CD14-positive monocyte (primary cell): ENCODE results near the gene PKD1. TPM values are rescaled to one million over a fixed set of nuclear protein-coding genes. Genes with fewer than 3 reads are reported as not detected.

Experiments
- DNase-seq, 3 donors: peaks; one replicate each; pipeline ENCODE4 v3.0.0-alpha.2; 2011 to 2022
- H2AFZ ChIP-seq: 2 replicates; pipeline ENCODE4 v1.6.0; 2012; ENCODE audit warnings: mild to moderate bottlenecking, low read depth, low read length, inconsistent platforms; ENCODE audit not compliant: insufficient read depth, poor library complexity, severe bottlenecking
- H3K27ac ChIP-seq, 2 donors: 1 replicate in 1 of 2; 2 replicates in 1 of 2; pipeline ENCODE4 v1.5.1; 2012 to 2013; ENCODE audit warnings: low read length in 2 of 2, control low read depth in 1 of 2, inconsistent platforms in 1 of 2, low read depth in 1 of 2, mild to moderate bottlenecking in 1 of 2
- H3K27me3 ChIP-seq, 2 donors: one replicate each; pipeline versions ENCODE4 v1.6.0 to v1.6.1; 2011 to 2013; ENCODE audit warnings: low read length in 2 of 2; ENCODE audit not compliant: control insufficient read depth in 2 of 2, insufficient read depth in 2 of 2
- H3K36me3 ChIP-seq, 2 donors: replicated peaks in 1 of 2; 1 replicate in 1 of 2; 2 replicates in 1 of 2; pipeline versions ENCODE4 v1.5.1 to v1.6.1; 2012 to 2013; ENCODE audit warnings: low read length in 2 of 2, control low read depth in 1 of 2, inconsistent platforms in 1 of 2, mild to moderate bottlenecking in 1 of 2; ENCODE audit not compliant: insufficient read depth in 2 of 2, control insufficient read depth in 1 of 2
- H3K4me1 ChIP-seq, 2 donors: 1 replicate in 1 of 2; 2 replicates in 1 of 2; pipeline versions ENCODE4 v1.5.1 to v1.6.1; 2012 to 2013; ENCODE audit warnings: low read length in 2 of 2, control low read depth in 1 of 2, inconsistent platforms in 1 of 2, mild to moderate bottlenecking in 1 of 2, moderate library complexity in 1 of 2; ENCODE audit not compliant: insufficient read depth in 2 of 2, control insufficient read depth in 1 of 2
- H3K4me2 ChIP-seq: replicated peaks from 2 replicates; pipeline ENCODE3; 2012; ENCODE audit warnings: low read length, moderate library complexity, mild to moderate bottlenecking; ENCODE audit not compliant: poor library complexity, severe bottlenecking; ENCODE audit errors: extremely low read depth
- H3K4me3 ChIP-seq, 3 experiments: fragments of 200-600 bp in 1 of 3; sonication (generic) in 1 of 3; replicated peaks in 1 of 3; 1 replicate in 2 of 3; 2 replicates in 1 of 3; pipeline ENCODE4 v1.5.1; 2011 to 2013; ENCODE audit warnings: low read length in 3 of 3, mild to moderate bottlenecking in 3 of 3, control low read depth in 2 of 3, low read depth in 2 of 3, inconsistent platforms in 1 of 3, moderate library complexity in 1 of 3
- H3K79me2 ChIP-seq: 2 replicates; pipeline ENCODE4 v1.6.0; 2012; ENCODE audit warnings: mild to moderate bottlenecking, control low read depth, inconsistent platforms, low read length, moderate library complexity; ENCODE audit not compliant: insufficient read depth
- H3K9ac ChIP-seq: 2 replicates; pipeline ENCODE4 v1.6.0; 2017; ENCODE audit warnings: low read length, mild to moderate bottlenecking; ENCODE audit not compliant: insufficient read depth, poor library complexity, severe bottlenecking
- H3K9me3 ChIP-seq, 2 donors: replicated peaks in 1 of 2; 1 replicate in 1 of 2; 2 replicates in 1 of 2; pipeline versions ENCODE4 v1.5.1 to v1.6.1; 2012 to 2013; ENCODE audit warnings: low read length in 2 of 2, control low read depth in 1 of 2; ENCODE audit not compliant: control insufficient read depth in 1 of 2, insufficient read depth in 1 of 2
- H4K20me1 ChIP-seq: 2 replicates; pipeline ENCODE4 v1.6.0; 2012; ENCODE audit warnings: mild to moderate bottlenecking, low read length, control low read depth, moderate library complexity; ENCODE audit not compliant: insufficient read depth
- H3K27ac Mint-ChIP-seq, 7 donors: one replicate each; pipeline ENCODE4 v1.8.0; 2020; ENCODE audit warnings: mild to moderate bottlenecking in 7 of 7, mixed read lengths in 7 of 7, moderate library complexity in 6 of 7, inconsistent platforms in 2 of 7
- H3K27me3 Mint-ChIP-seq, 3 donors: one replicate each; pipeline ENCODE4 v1.8.0; 2021 to 2022; ENCODE audit warnings: low read depth in 3 of 3, mild to moderate bottlenecking in 3 of 3, mixed read lengths in 3 of 3, moderate library complexity in 3 of 3, inconsistent platforms in 1 of 3
- H3K36me3 Mint-ChIP-seq, 2 donors: one replicate each; pipeline ENCODE4 v1.8.0; 2020; ENCODE audit warnings: mixed read lengths in 2 of 2, inconsistent platforms in 1 of 2, mild to moderate bottlenecking in 1 of 2
- H3K4me1 Mint-ChIP-seq: one replicate; pipeline ENCODE4 v1.8.0; 2020; ENCODE audit warnings: mild to moderate bottlenecking, mixed read lengths
- H3K4me3 Mint-ChIP-seq, 2 donors: one replicate each; pipeline ENCODE4 v1.8.0; 2020; ENCODE audit warnings: mild to moderate bottlenecking in 2 of 2, mixed read lengths in 2 of 2, moderate library complexity in 1 of 2
- H3K9me3 Mint-ChIP-seq, 7 donors: one replicate each; pipeline ENCODE4 v1.8.0; 2020 to 2022; ENCODE audit warnings: mixed read lengths in 7 of 7, mild to moderate bottlenecking in 6 of 7, moderate library complexity in 6 of 7, inconsistent platforms in 2 of 7
- CTCF ChIP-seq: fragments of 200-600 bp; IDR thresholded peaks from one replicate; pipeline ENCODE4 v1.8.0; 2022; ENCODE audit warnings: antibody characterized with exemption, mild to moderate bottlenecking
- WGBS: methylation state at CpG from one replicate; pipeline ENCODE4 v1.1.5; 2013; ENCODE audit warnings: missing lambda C conversion rate; ENCODE audit not compliant: insufficient coverage; 5-methylcytosine and 5-hydroxymethylcytosine counted together
- intact Hi-C, 2 donors: fragments of 100-400 bp; cut with micrococcal nuclease; formaldehyde crosslinking; loops; one replicate each; pipeline versions ENCODE4 v1.15.0 to v1.15.1; 2023
- polyA plus RNA-seq, 3 donors: library from polyadenylated mRNA; depleted of rRNA in 1 of 3; unstranded in 2 of 3; stranded (reverse) in 1 of 3; fragments of 300-500 nt in 2 of 3; fragments of >200 nt in 1 of 3; fragmentation: Illumina TruSeq in 2 of 3; gene quantifications; 1 replicate in 2 of 3; 2 replicates in 1 of 3; pipeline ENCODE4 v1.2.3, GENCODE V29; 2012 to 2021

PKD1 gene
- polyA plus RNA-seq, 3 donors, result 0.22 to 53.8 (median 1.6) TPM

DNA sequence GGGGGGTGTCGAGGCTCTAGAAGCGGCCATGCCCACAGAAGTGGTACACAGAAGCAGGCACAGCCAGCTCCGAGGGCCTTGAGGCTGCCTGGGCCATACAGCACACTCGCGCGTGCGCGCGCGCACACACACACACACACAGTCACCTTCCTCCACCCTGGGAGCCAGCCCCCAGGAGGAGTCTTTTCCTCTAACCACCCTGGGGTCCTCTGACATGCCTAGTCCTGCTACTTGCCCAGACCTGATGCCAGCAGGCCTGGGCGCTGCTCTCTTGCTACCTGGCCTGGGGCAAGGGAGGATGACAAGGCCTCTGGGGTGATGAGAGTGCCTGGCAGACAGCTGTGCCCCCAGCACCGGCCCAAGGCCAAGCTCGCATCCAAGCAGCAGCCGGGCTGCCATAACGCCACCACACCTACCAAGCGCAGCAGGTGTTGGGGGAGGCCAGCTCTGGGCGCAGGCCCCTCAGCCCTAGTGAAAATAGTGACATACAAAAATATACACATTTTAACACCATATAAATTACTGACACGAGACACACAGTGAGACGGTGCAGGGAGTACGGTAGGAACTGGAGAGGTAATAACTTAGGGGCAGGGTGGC lies 46.8 kb downstream of the PKD1 start:
- H2AFZ ChIP-seq, result no peak overlapping the region
- H3K27ac Mint-ChIP-seq, result peak overlapping the region in 1 of 7 donors; percentile 50
- intact Hi-C loops, result no loop called here
- 100% methylated on average over 2 of the region's 20 CpGs for WGBS
- no peaks in the 10 kb centered on the region for H3K4me1 ChIP-seq
- no peak overlapping the region for H3K4me3 Mint-ChIP-seq
- peaks cover 61 to 63% of the 10 kb centered on the region in 2 donors for H3K36me3 ChIP-seq
- peaks cover 0 to 2% (median 0%) of the 10 kb centered on the region in 7 donors for H3K9me3 Mint-ChIP-seq
- peaks cover 28 to 70% of the 10 kb centered on the region in 2 donors for H3K36me3 Mint-ChIP-seq
- no peaks in the 10 kb centered on the region for H3K27me3 Mint-ChIP-seq
- no peaks in the 10 kb centered on the region for H3K79me2 ChIP-seq
- H3K27me3 ChIP-seq, result no peaks in the 10 kb centered on the region
- H3K4me2 ChIP-seq, result no peak overlapping the region
- H3K4me1 Mint-ChIP-seq, result no peaks in the 10 kb centered on the region
- no peak overlapping the region for H3K9ac ChIP-seq
- no peak for TF ChIP-seq CTCF
- no peaks in the 10 kb centered on the region for H4K20me1 ChIP-seq
- no peak overlapping the region for H3K4me3 ChIP-seq
- no peaks in the 10 kb centered on the region for H3K9me3 ChIP-seq
- no peak overlapping the region for H3K27ac ChIP-seq
- DNase-seq, result no peak

DNA sequence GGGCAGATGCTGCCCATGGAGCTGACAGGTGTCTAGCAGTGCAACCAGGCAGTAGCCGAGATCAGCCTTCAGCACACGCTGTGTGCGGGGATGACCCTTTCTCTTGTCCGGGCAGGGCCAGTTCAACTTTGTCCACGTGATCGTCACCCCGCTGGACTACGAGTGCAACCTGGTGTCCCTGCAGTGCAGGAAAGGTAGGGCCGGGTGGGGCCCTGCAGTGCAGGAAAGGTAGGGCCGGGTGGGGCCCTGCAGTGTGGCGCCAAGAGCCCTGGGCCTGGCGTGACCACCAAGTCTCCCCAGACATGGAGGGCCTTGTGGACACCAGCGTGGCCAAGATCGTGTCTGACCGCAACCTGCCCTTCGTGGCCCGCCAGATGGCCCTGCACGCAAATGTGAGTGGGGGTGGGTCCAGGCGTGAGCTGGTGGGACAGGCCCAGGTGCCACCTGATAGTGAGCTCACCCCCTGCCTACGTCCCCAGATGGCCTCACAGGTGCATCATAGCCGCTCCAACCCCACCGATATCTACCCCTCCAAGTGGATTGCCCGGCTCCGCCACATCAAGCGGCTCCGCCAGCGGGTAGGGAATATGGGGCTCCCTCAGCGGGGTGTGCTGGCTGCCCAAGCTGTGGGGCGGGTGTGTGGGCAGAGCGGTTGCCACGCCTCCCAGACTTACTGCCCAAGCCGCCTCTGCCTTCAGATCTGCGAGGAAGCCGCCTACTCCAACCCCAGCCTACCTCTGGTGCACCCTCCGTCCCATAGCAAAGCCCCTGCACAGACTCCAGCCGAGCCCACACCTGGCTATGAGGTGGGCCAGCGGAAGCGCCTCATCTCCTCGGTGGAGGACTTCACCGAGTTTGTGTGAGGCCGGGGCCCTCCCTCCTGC lies 47.7 kb downstream of the PKD1 start:
- Histone ChIP-seq H2AFZ (no peak overlapping the region), H3K79me2 (no peaks in the 10 kb centered on the region), H3K36me3 (peaks cover 65 to 67% of the 10 kb centered on the region in 2 donors), H4K20me1 (no peaks in the 10 kb centered on the region), H3K4me3 (no peak overlapping the region), H3K9ac (no peak overlapping the region), H3K9me3 (no peaks in the 10 kb centered on the region), H3K4me1 (no peaks in the 10 kb centered on the region), H3K4me2 (no peak overlapping the region), H3K27ac (no peak overlapping the region), H3K27me3 (no peaks in the 10 kb centered on the region)
- intact Hi-C loops, result no loop called here
- WGBS, result 94% methylated on average over 39 of the region's 41 CpGs
- DNase-seq, result no peak
- Mint-ChIP-seq H3K9me3 (peaks cover 0 to 2% (median 0%) of the 10 kb centered on the region in 7 donors), H3K36me3 (peaks cover 33 to 75% of the 10 kb centered on the region in 2 donors), H3K27ac (peak overlapping the region in 2 of 7 donors; percentile 32 to 40), H3K27me3 (peaks cover 0 to 2% (median 0%) of the 10 kb centered on the region in 3 donors), H3K4me3 (no peak overlapping the region), H3K4me1 (no peaks in the 10 kb centered on the region)
- TF ChIP-seq CTCF, result no peak
